Uterus (tissue), 2 donors: ENCODE measurements around the gene SLC8B1.

Source experiments
- CTCF ChIP-seq, 4 experiments: fragments of 200-600 bp in 2 of 4; fragments of 450-650 bp in 2 of 4; sonication (generic) in 2 of 4; IDR thresholded peaks; one replicate each; pipeline ENCODE4 v1.5.1; 2016 to 2019; ENCODE audit warnings: antibody characterized with exemption in 4 of 4, mild to moderate bottlenecking in 2 of 4, moderate library complexity in 1 of 4
- POLR2A ChIP-seq, 2 donors: fragments of 450-650 bp; IDR thresholded peaks; one replicate each; pipeline ENCODE4 v1.6.1; 2016; ENCODE audit warnings: antibody characterized with exemption in 2 of 2, mild to moderate bottlenecking in 1 of 2, moderate library complexity in 1 of 2

- TF ChIP-seq POLR2A (IDR thresholded peaks at IDR 0.05) (no peak), CTCF (IDR thresholded peaks at IDR 0.05) (no peak)
These were observed 56.3 kb downstream of the SLC8B1 start for GRCh38 chr12:113278633-113279032.
